Measurements from ENCODE around the gene SLC9A3.

DNA sequence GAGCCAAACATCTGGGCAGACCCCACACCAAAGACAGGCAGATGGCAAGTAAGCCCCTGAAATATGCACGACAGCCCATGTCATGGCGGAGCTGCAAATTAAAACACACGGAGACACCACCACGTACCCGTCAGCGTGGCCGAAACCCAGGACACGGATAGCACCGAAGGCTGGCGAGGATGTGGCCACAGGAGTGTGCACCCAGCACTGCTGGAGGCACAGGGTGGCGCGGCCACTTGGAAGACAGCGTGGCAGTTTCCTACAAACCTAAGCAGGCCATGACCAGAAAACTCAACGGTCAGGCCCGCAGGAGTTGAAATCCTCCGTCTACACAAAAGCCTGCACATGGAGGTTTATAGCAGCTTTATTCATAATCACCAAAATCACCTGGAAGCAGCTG is 12.8 kb downstream of the SLC9A3 start:
- no peak for TF ChIP-seq ZNF792 (CRISPR knock-in tag; IDR thresholded peaks at IDR 0.05)
- TF ChIP-seq, protein P1, sequence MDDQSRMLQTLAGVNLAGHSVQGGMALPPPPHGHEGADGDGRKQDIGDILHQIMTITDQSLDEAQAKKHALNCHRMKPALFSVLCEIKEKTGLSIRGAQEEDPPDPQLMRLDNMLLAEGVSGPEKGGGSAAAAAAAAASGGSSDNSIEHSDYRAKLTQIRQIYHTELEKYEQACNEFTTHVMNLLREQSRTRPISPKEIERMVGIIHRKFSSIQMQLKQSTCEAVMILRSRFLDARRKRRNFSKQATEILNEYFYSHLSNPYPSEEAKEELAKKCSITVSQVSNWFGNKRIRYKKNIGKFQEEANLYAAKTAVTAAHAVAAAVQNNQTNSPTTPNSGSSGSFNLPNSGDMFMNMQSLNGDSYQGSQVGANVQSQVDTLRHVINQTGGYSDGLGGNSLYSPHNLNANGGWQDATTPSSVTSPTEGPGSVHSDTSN (CRISPR knock-in tag; IDR thresholded peaks at IDR 0.05; ENCODE audit: borderline replicate concordance), result no peak
- no peak for TF ChIP-seq GATAD2A (CRISPR knock-in tag; IDR thresholded peaks at IDR 0.05)
- TF ChIP-seq MEF2D (CRISPR knock-in tag; IDR thresholded peaks at IDR 0.05), result no peak
- TF ChIP-seq ETV6 (CRISPR knock-in tag; conservative IDR thresholded peaks at IDR 0.05), result no peak
- TF ChIP-seq, protein P2, sequence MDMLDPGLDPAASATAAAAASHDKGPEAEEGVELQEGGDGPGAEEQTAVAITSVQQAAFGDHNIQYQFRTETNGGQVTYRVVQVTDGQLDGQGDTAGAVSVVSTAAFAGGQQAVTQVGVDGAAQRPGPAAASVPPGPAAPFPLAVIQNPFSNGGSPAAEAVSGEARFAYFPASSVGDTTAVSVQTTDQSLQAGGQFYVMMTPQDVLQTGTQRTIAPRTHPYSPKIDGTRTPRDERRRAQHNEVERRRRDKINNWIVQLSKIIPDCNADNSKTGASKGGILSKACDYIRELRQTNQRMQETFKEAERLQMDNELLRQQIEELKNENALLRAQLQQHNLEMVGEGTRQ (IDR thresholded peaks at IDR 0.05; ENCODE audit: low read depth, low read length), result no peak
- TF ChIP-seq, protein P2 (CRISPR knock-in tag; IDR thresholded peaks at IDR 0.05; ENCODE audit: borderline replicate concordance), result no peak
- TF ChIP-seq, protein P3, sequence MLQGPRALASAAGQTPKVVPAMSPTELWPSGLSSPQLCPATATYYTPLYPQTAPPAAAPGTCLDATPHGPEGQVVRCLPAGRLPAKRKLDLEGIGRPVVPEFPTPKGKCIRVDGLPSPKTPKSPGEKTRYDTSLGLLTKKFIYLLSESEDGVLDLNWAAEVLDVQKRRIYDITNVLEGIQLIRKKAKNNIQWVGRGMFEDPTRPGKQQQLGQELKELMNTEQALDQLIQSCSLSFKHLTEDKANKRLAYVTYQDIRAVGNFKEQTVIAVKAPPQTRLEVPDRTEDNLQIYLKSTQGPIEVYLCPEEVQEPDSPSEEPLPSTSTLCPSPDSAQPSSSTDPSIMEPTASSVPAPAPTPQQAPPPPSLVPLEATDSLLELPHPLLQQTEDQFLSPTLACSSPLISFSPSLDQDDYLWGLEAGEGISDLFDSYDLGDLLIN (CRISPR knock-in tag; IDR thresholded peaks at IDR 0.05; ENCODE audit: borderline replicate concordance), result no peak
- no peak for TF ChIP-seq HCFC1 (IDR thresholded peaks at IDR 0.05; ENCODE audit: low read depth, low read length)
- no peak for TF ChIP-seq NFIC (IDR thresholded peaks at IDR 0.05; ENCODE audit: low read length)
- TF ChIP-seq, protein P4, sequence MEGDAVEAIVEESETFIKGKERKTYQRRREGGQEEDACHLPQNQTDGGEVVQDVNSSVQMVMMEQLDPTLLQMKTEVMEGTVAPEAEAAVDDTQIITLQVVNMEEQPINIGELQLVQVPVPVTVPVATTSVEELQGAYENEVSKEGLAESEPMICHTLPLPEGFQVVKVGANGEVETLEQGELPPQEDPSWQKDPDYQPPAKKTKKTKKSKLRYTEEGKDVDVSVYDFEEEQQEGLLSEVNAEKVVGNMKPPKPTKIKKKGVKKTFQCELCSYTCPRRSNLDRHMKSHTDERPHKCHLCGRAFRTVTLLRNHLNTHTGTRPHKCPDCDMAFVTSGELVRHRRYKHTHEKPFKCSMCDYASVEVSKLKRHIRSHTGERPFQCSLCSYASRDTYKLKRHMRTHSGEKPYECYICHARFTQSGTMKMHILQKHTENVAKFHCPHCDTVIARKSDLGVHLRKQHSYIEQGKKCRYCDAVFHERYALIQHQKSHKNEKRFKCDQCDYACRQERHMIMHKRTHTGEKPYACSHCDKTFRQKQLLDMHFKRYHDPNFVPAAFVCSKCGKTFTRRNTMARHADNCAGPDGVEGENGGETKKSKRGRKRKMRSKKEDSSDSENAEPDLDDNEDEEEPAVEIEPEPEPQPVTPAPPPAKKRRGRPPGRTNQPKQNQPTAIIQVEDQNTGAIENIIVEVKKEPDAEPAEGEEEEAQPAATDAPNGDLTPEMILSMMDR (CRISPR knock-in tag; IDR thresholded peaks at IDR 0.05), result no peak

Measured in HepG2 (cell line).